Activated CD4-positive, alpha-beta T cell treated with anti-CD3 and anti-CD28 coated beads, Interleukin-2, Interleukin-6, amounts not matched to agents 100 ng/mL and 50 ng/mL, durations not matched to agents 16 hours and 8 hours (primary cell): ENCODE data around the gene RPS6KA2.

Experiments used
- DNase-seq: peaks from one replicate; pipeline ENCODE4 v3.0.0-alpha.2; 2020

Gene RPS6KA2

DNA sequence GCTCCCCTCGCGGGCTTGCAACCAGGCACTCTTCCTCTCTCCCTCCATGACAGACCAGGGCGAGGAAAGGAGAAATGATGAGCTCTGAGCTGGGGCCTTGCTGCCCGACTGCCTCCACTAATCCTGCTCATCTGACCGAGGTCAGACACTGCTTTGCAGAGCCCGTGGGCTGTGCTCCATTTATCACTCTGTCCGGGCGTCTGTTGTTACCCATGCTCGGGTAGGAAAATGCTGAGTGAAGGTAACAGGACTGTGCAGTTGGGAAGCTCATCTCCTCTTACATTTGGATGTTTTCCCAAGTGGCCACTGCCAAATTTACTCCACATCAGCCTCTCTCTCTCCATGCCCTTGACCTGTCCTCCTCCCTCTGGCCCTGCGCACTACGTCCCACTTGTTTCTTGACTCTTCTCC is 14.6 kb downstream of the RPS6KA2 start:
- no peak for DNase-seq

DNA sequence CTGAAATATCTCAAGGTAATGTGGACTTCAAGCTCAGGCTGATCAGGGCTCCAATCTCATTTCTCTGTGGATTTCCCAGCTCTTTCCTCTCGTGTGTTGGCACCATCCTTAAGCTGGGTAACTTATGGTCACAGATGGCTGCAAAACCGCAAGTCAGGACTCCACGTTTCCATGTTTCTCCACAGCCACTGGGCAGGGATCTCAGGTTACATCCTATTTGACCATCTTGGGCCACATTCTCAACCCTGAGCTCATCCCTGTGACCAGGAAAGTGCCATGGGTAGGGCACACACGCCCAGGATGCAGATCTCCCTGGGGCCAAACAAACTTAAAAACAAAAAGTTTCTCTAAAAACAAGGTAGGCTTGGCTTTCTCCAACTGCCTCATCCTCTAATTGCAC is 15.4 kb downstream of the RPS6KA2 start:
- DNase-seq = no peak

DNA sequence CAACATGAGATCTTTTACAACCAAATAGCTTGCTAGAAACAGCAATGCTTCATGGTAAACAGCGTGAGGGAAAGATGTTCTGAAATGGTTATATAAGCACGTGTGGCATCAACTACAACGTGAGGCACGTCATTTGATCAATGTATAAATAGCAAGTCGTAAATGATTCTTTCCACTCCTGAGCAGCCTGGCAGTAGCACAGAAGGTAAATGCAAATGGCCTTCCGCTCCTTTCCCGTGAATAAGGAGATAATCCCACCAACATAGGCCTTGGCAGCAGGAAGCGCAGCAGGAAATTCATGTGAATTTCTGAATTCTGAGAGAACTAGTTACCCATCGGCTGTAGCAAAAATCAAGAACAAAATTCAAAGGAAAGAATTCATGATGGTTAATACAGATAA is 17.0 kb downstream of the RPS6KA2 start:
- no peak for DNase-seq

DNA sequence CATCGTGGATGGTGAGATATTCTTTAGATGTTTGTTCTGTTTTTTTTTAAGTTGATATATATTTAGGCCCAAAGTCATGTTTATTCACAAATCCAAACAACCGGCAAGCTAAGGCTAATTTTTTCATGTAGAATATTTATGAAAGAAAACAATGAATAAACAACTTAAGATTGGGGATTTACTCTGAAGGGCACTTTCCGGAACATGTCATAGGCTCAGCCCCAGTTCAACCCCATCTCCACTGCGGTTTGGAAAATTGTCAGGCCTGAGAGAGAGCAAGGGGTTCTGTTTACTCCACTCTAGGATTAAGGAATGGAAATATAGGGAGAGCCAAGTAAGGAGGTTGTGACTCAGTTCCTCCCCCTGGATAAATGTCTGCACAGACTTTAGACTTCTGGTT is 18.3 kb downstream of the RPS6KA2 start:
- no peak for DNase-seq

DNA sequence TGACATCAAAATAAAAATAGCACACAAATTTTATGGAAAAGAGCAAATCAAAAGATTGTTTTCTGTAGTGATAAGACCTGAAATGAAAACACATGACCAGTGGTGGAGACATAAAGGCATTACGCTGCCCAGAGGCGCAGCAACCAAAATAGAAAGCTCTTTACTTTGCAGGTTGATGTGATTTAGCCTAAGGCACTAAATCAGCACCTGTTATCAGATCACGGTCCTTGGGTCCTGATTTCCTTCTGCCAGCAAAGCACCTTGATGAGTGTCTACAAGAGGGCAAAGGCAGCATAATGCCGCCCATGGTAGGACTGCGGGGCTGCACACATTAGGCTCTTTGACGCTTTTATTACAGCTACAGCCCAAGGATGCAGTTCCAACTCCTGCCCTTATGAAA is 21.3 kb downstream of the RPS6KA2 start:
- DNase-seq = no peak

- DNase-seq = no peak
Observed at GRCh38 chr6:166604911-166605310, 22.1 kb downstream of the RPS6KA2 start.

DNA sequence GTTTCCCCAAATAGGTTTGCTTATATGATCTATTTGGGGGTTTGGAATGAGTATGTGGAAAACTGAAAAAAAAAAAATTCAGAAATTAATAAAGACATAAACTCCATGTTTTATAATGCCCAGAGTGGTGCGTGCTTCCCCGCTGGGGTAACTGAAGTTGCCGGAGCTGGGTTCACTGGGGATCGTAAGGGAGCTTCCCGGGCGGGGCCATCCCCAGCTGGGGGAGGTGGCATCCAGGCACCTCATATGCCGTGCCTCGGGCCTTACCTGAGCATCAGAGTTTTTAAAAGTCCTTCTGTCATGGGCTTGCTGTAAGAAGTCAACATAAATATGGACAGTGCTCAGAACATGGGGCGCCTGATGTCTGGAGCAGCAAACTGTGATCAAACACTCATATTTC is 22.7 kb downstream of the RPS6KA2 start:
- no peak for DNase-seq

DNA sequence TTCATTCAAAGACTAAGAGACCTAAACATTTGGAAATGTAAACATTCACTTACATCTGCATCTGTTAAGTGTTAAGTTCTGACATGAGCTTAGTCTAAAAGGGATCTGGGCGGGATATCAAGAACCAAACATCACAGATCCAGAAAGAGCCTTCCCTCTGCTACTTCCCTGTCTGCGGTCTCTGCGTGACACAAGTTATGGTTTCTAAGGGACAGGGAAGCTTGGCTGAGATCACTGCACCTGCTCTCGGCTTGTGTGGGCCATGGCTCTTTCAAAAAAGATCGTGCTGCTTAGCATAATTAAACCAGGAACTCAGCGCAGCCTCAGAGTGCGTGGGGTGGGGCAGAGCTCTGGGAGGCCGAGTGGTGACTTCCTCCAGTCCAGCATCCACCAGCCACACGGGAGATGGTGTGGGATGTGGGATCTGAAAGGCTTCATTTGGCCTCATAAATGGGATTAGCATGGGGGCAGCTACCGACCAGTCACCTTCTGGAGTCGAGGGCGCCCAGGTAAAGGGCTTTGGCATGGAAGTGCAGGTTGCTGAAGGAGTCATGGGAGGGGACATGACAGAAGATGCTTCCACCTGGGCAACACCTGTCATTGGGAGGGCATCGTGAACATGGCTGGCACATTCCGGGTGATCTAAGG is 23.9 kb downstream of the RPS6KA2 start:
- DNase-seq = no peak

DNA sequence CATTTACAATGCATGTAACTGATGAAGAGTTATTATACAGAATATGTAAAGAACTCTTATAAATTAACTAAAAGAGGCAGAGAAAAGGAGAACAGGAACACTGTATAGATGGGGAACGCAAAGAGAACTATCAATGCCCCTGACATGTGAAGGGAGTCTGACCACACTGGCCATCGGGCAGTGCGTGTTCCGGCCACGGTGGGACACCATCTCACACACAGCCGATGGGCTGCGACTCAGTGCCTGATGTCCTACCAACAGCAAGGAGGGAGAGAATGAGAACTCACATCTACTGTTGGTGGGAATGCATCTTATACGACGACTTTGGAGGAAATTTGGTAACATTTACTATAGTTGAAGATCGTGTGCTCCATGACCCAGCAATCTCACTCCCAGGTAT is 25.1 kb downstream of the RPS6KA2 start:
- no peak for DNase-seq

- DNase-seq = no peak
Observed at GRCh38 chr6:166600931-166601330, 26.1 kb downstream of the RPS6KA2 start.

DNA sequence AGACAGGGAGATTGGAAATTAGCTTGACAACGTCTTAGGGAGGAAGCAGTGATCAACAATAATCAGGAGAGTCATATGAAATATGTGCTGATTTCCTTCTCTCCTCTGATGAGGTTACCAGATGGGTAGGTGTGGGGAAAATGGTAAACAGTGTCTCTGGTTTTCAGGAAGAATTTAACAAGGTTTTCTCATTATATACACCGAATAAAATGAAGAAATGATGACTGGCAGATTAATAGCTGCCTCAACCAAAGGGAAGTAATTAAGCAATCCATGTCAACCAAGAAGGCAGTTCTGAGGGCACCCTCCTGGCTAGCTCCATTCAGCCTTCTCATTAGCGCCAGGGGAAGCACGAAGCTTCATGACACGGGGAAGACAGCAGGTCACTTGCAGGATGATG is 27.8 kb downstream of the RPS6KA2 start:
- DNase-seq = no peak

DNA sequence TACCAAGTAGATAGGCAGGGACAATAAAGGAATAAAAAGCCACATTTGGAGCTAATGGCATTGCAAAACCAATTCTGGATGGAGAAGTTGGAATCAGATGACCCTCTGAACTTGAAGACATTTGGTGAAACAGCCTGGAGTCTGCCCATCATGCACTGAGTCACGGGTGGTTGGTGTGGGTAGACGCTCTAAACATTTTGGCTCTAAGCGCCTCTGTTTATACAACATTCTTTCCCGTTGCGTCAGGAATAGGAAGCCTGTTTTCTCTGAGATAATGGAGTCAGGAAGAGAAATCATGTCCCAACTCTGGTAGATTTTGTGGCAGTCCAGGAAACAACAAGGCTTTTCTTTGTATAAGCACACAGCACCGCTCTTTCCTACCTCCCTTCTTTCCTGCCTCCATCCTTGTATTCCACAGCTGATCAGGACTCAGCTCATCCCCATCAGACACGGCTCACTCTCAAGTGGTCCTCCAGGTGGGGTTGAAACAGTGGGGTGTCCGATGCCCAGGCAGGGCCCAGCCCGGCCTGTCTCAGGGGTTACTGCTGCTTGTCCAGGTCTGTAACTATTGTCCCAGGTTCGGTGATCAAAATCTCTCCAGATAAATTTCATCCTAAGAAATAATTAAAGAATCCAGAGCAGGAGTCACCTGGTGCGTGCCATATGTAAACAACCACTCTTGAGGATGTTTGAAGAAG is 28.5 kb downstream of the RPS6KA2 start:
- no peak for DNase-seq

GRCh38 chr6:166597711-166598440 is 29.2 kb downstream of the RPS6KA2 start:
- DNase-seq = no peak

DNA sequence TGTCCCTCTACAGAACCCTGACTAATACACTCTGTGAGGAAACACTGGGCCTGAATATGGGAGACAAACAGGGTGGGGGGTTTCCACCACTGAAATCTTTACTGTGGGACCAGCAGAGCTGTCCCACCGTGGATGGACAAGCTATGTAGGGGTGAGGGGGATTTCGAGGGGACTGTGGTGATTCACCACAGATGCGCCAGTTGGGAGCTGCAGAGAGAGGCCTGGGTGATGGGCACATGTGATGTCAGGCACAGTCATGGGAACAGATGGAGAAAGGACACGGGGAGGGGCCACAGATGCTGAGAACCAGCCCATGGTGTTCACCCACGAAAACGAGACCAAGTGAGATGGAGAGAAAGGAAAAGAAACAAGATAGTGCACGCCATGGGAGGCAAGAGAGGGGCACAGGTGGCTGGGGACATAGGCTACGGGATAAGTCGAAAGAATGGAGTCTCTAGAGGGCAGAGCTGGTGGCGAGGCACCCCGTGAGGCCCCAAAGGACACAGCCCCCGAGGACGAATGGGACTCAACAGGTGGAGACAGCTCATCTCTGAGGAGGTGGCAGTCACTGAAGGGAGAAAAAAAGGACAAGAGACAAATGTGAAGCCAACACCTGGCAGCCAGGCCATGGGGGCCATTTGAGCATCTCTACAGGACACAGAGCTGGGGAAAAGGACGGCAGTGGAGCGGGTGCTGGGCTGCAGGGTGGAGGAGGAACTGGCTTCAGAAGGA is 30.1 kb downstream of the RPS6KA2 start:
- no peak for DNase-seq

GRCh38 chr6:166595949-166596348 is 31.1 kb downstream of the RPS6KA2 start:
- DNase-seq = no peak

DNA sequence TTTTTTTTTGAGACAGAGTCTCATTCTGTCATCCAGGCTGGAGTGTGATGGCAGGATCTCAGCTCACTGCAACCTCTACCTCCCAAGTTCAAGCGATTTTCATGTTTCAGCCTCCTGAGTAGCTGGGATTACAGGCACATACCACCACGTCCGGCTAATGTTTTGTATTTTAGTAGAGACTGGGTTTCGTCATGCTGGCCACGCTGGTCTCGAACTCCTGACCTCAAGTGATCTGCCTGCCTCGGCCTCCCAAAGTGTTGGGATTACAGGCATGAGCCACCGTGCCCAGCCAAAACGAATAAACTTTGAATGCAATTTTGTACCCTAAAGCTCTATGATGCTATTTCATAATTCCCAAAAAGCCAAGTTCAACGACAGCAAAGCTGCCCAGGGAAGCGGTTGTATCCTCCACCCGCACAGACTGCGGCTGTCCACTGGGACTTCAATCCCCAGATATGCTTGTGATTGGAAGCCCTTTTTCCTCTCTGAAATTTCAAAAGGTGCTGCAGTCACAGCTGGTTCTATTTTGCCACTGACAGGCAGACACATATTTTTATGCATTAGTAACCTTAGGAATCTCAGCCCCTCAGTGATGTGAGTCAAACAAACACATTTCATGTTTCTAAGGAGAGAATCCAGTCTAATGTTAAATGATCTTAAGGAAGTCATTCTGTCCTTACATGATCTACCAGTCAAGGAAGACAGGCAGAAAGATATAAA is 31.8 kb downstream of the RPS6KA2 start:
- DNase-seq = no peak

DNA sequence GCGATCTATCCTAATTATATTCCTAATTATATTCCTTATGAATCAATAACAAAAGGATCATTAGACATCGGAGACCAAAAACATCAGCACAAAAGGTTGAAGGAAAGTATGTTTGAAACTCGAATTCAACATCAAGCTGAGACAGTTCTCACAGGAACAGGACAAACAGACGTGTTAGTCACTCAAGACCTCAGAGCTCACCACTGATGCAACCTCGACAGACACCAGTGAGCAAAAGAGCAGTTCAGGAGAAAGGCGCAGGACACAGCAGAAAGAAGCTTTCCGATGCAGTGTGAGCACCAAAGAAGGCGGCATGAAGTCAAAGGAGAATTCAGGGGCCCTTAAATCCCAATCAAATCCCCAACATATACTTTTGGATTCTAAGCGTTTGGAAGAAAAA is 34.2 kb downstream of the RPS6KA2 start:
- DNase-seq = no peak

DNA sequence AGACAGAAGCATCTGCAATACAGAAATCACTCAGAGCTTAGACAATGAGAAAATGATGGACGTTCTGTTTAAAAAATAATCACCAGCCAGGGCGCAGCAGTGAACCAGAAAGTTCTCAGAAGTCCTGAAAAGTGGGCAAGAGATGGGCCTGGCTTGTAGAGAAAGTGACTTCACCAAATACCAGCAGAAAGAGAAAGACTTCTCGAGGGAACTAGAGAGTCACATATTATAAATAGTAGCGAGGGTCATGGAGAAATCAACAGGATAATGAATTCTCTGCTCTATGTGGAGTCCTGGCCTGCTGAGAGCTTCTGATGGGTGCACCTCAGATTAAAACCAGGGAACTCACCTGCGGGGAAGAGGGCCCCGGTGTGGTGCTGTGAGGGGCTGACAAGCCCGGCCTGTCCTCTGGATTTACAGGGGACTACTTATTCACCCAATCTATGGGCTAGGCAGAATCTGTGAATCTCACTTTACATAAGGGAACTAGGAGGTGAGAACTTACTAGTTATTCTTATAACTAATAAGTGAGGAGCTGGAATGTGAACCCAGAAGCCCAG is 35.0 kb downstream of the RPS6KA2 start:
- DNase-seq = no peak

DNA sequence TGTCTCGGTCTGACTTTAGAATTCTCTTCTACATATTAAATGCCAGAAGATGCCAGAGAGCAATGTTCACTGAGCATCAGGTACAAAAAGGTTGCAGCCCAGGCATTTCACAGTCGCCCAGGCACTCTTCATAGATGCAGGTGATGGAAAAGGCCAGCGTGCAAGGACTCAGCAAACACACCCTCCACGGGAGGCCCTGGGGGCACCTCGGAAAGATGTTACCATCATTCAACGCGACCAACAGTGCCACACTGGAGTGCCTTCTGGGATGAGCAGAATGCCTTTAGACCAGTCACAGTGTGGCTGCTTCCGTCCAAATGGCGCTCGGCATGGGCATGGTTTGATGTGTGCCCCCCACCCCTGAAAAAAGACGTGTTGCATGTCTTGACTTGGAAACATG is 36.0 kb downstream of the RPS6KA2 start:
- DNase-seq = no peak

- no peak for DNase-seq
Observed at GRCh38 chr6:166589786-166590574, 37.1 kb downstream of the RPS6KA2 start.

GRCh38 chr6:166589337-166589731 is 37.7 kb downstream of the RPS6KA2 start:
- no peak for DNase-seq
